Breast epithelium (tissue), 3 donors: ENCODE data around the gene NTSR2.

Experiments used
- POLR2A ChIP-seq: fragments of 450-650 bp; IDR thresholded peaks from one replicate; pipeline ENCODE4 v1.6.1; 2016; ENCODE audit warnings: antibody characterized with exemption, mild to moderate bottlenecking, moderate library complexity
- POLR2AphosphoS5 ChIP-seq, 3 donors: sonication (generic); formaldehyde crosslinking; IDR thresholded peaks; one replicate each; pipeline ENCODE4 v1.6.1; 2017; ENCODE audit warnings: antibody characterized with exemption in 3 of 3
- TF ChIP-seq, protein P1 (sequence below), 3 donors: fragments of 450-650 bp; IDR thresholded peaks; one replicate each; pipeline ENCODE4 v1.5.1; 2016 to 2017; ENCODE audit warnings: antibody characterized with exemption in 3 of 3, mild to moderate bottlenecking in 3 of 3, moderate library complexity in 3 of 3

DNA sequence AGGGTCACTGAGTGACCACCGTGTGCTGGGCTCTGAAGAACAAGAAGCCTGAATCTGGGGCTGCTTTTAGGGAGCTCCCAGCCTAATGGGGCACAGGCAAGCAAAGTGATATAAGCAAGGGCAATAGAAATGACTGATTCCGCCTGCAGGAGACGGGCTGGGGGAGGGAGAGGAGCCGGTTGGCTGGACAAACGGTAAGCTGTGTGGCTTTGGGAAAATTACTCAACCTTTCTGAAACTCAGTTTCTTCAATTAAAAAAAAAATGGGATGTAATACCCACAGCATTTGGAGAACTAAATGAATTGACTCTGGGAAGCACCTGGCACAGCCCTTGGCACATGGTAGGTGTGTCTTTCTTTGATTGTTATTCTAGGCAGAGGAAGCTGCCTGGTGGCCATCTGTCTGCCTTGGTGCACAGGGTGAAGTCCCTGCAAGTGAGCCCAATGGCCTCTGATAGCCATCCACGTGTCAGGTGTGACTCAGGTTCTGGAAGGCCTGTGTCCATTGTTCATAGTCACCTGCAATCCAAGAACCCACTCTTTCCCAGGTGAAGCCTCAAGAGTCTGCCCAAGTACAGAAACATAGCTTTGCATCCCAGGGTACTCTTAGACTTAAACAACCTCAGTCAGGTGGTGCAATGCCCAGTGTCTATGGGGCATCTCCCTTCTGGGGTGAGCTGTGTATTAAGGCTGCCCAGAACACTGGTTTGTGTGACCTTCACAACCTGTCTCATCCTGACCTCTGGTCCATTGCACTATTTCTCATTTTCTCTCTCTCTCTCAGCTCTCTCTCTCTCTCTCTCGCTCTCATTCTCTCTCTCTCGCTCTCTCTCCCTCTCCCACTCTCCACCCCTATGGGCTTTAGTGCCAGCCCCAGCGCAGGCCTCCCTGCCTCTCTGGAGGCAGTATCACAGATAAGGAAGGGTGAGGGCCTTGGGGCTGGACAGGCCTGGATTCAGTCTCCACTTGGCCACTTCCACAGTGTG, 30.0 kb upstream of the NTSR2 start:
- TF ChIP-seq, protein P1, sequence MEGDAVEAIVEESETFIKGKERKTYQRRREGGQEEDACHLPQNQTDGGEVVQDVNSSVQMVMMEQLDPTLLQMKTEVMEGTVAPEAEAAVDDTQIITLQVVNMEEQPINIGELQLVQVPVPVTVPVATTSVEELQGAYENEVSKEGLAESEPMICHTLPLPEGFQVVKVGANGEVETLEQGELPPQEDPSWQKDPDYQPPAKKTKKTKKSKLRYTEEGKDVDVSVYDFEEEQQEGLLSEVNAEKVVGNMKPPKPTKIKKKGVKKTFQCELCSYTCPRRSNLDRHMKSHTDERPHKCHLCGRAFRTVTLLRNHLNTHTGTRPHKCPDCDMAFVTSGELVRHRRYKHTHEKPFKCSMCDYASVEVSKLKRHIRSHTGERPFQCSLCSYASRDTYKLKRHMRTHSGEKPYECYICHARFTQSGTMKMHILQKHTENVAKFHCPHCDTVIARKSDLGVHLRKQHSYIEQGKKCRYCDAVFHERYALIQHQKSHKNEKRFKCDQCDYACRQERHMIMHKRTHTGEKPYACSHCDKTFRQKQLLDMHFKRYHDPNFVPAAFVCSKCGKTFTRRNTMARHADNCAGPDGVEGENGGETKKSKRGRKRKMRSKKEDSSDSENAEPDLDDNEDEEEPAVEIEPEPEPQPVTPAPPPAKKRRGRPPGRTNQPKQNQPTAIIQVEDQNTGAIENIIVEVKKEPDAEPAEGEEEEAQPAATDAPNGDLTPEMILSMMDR (IDR thresholded peaks at IDR 0.05): no peak
- TF ChIP-seq POLR2A: no peak
- TF ChIP-seq POLR2AphosphoS5 (IDR thresholded peaks at IDR 0.05): no peak
